ENCODE measurements around the gene PLAC9.

- no peak for TF ChIP-seq SUZ12 (IDR thresholded peaks at IDR 0.05)
- no peak for TF ChIP-seq FOXA1 (IDR thresholded peaks at IDR 0.05)
- no peak for TF ChIP-seq SP1 (IDR thresholded peaks at IDR 0.05)
- TF ChIP-seq TARDBP (IDR thresholded peaks at IDR 0.05) = no peak
- TF ChIP-seq FOXK2 (IDR thresholded peaks at IDR 0.05) = no peak
- TF ChIP-seq FOXM1 (IDR thresholded peaks at IDR 0.05; ENCODE audit: borderline replicate concordance) = no peak
- TF ChIP-seq ELF4 (IDR thresholded peaks at IDR 0.05) = no peak
- TF ChIP-seq HDGF (IDR thresholded peaks at IDR 0.05; ENCODE audit: borderline replicate concordance) = no peak
These were observed 26.1 kb downstream of the PLAC9 start for GRCh38 chr10:80158598-80159127.
